HEK293 (cell line): ENCODE measurements around the gene EIF1.

Source experiments
- CTCF ChIA-PET: fragments of 350-600 bp; formaldehyde crosslinking; extraction: SDS; loops from one replicate; lab custom pipeline; 2021; ENCODE audit warnings: antibody characterized with exemption; lab: Yijun Ruan, JAX
- POLR2A ChIA-PET: fragments of 300-600 bp; formaldehyde crosslinking; extraction: SDS; loops from one replicate; lab custom pipeline; 2020; ENCODE audit warnings: antibody characterized with exemption, inconsistent platforms; lab: Yijun Ruan, JAX
- H3K27ac ChIP-seq: fragments of 200-500 bp; sonication (Bioruptor generic); 2 replicates; pipeline ENCODE4 v1.5.1; 2014; ENCODE audit warnings: low read depth, low read length, control low read depth, inconsistent platforms; ENCODE audit errors: extremely low read depth
- H3K36me3 ChIP-seq, 2 experiments: fragments of 200-500 bp in 1 of 2; sonication (Bioruptor generic) in 1 of 2; 1 replicate in 1 of 2; 2 replicates in 1 of 2; pipeline ENCODE4 v1.5.1; 2014 to 2017; ENCODE audit warnings: inconsistent platforms in 2 of 2, low read length in 2 of 2; ENCODE audit not compliant: control insufficient read depth in 2 of 2, insufficient read depth in 1 of 2
- H3K4me1 ChIP-seq: fragments of 200-500 bp; sonication (Bioruptor generic); 2 replicates; pipeline ENCODE4 v1.5.1; 2014; ENCODE audit warnings: mild to moderate bottlenecking, low read length, inconsistent platforms; ENCODE audit not compliant: control insufficient read depth, insufficient read depth
- H3K4me3 ChIP-seq: 2 replicates; pipeline ENCODE4 v1.5.1; 2011; ENCODE audit warnings: low read depth, mild to moderate bottlenecking, control low read depth, low read length, moderate library complexity
- H3K9me3 ChIP-seq: fragments of 200-500 bp; sonication (Bioruptor generic); 2 replicates; pipeline ENCODE4 v1.5.1; 2014; ENCODE audit warnings: low read depth, low read length, inconsistent platforms; ENCODE audit not compliant: control insufficient read depth, insufficient read depth
- GLIS1 ChIP-seq: fragments of 450-650 bp; formaldehyde crosslinking; IDR thresholded peaks from 2 replicates; pipeline ENCODE4 v1.5.1; 2016; ENCODE audit warnings: missing biosample characterization, missing genetic modification characterization
- GLIS2 ChIP-seq: fragments of 450-650 bp; formaldehyde crosslinking; IDR thresholded peaks from 2 replicates; pipeline ENCODE4 v1.5.1; 2016; ENCODE audit warnings: missing biosample characterization, missing genetic modification characterization
- ZIC2 ChIP-seq: fragments of 450-650 bp; formaldehyde crosslinking; IDR thresholded peaks from 2 replicates; pipeline ENCODE4 v1.5.1; 2016; ENCODE audit warnings: missing biosample characterization, missing genetic modification characterization
- ZNF138 ChIP-seq: fragments of 450-650 bp; formaldehyde crosslinking; IDR thresholded peaks from 2 replicates; pipeline ENCODE4 v1.5.1; 2016; ENCODE audit warnings: missing biosample characterization, missing genetic modification characterization, borderline replicate concordance
- ZNF169 ChIP-seq: fragments of 450-650 bp; formaldehyde crosslinking; IDR thresholded peaks from 2 replicates; pipeline ENCODE4 v1.5.1; 2016; ENCODE audit warnings: missing biosample characterization, missing genetic modification characterization
- ZNF302 ChIP-seq: fragments of 450-650 bp; formaldehyde crosslinking; IDR thresholded peaks from 2 replicates; pipeline ENCODE4 v1.5.1; 2016; ENCODE audit warnings: missing biosample characterization, missing genetic modification characterization, low read depth
- ZNF416 ChIP-seq: fragments of 450-650 bp; formaldehyde crosslinking; IDR thresholded peaks from 2 replicates; pipeline ENCODE4 v1.5.1; 2016; ENCODE audit warnings: missing biosample characterization, missing genetic modification characterization
- ZNF473 ChIP-seq: fragments of 450-650 bp; formaldehyde crosslinking; IDR thresholded peaks from 2 replicates; pipeline ENCODE4 v1.5.1; 2017; ENCODE audit warnings: missing biosample characterization, missing genetic modification characterization
- ZNF621 ChIP-seq: fragments of 450-650 bp; formaldehyde crosslinking; IDR thresholded peaks from 2 replicates; pipeline ENCODE4 v1.5.1; 2017; ENCODE audit warnings: missing biosample characterization, missing genetic modification characterization
- ZNF707 ChIP-seq: fragments of 450-650 bp; formaldehyde crosslinking; IDR thresholded peaks from 2 replicates; pipeline ENCODE4 v1.5.1; 2016; ENCODE audit warnings: missing biosample characterization, missing genetic modification characterization
- ZNF837 ChIP-seq: fragments of 450-650 bp; formaldehyde crosslinking; IDR thresholded peaks from 2 replicates; pipeline ENCODE4 v1.5.1; 2016; ENCODE audit warnings: missing biosample characterization, missing genetic modification characterization
- ZSCAN16 ChIP-seq: fragments of 450-650 bp; formaldehyde crosslinking; IDR thresholded peaks from 2 replicates; pipeline ENCODE4 v1.5.1; 2016; ENCODE audit warnings: missing biosample characterization, missing genetic modification characterization
- TF ChIP-seq, protein P1 (sequence below): fragments of 450-650 bp; formaldehyde crosslinking; IDR thresholded peaks from 2 replicates; pipeline ENCODE4 v1.5.1; 2016; ENCODE audit warnings: missing biosample characterization, missing genetic modification characterization
- TF ChIP-seq, protein P2 (sequence below): fragments of 450-650 bp; formaldehyde crosslinking; conservative IDR thresholded peaks from 2 replicates; pipeline ENCODE4 v1.5.1; 2016; ENCODE audit warnings: low read depth, missing biosample characterization, missing genetic modification characterization
- TF ChIP-seq, protein P3 (sequence below): fragments of 450-650 bp; formaldehyde crosslinking; IDR thresholded peaks from 2 replicates; pipeline ENCODE4 v1.5.1; 2016; ENCODE audit warnings: missing biosample characterization, missing genetic modification characterization, borderline replicate concordance

Gene EIF1

DNA sequence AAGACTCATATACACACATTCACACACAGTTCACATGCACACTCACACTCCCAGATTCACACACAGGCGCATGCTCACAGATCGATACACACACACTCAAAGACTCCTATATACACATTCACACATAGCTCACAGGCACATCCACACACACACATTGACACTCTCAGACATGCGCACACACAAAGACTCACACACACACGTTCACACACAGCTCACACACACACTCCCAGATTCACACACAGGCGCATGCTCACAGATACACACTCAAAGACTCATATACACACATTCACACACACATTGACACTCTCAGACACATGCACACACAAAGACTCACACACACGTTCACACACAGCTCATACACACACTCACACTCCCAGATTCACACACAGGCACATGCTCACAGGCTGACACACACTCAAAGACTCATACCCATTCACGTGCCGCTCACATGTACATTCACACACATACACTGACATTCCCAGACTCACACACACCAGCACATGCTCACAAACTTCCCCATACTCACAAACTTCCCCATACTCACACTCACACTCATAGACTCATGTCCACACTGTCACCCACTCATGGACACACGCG, 38.7 kb upstream of the EIF1 start (continued):
- TF ChIP-seq, protein P1, sequence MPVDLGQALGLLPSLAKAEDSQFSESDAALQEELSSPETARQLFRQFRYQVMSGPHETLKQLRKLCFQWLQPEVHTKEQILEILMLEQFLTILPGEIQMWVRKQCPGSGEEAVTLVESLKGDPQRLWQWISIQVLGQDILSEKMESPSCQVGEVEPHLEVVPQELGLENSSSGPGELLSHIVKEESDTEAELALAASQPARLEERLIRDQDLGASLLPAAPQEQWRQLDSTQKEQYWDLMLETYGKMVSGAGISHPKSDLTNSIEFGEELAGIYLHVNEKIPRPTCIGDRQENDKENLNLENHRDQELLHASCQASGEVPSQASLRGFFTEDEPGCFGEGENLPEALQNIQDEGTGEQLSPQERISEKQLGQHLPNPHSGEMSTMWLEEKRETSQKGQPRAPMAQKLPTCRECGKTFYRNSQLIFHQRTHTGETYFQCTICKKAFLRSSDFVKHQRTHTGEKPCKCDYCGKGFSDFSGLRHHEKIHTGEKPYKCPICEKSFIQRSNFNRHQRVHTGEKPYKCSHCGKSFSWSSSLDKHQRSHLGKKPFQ (tag by site-specific recombination) = peak; percentile 90
- 0 out of 2 replicates have a peak, but pooled peaks have one; percentile 22 for TF ChIP-seq ZNF621 (tag by site-specific recombination)

DNA sequence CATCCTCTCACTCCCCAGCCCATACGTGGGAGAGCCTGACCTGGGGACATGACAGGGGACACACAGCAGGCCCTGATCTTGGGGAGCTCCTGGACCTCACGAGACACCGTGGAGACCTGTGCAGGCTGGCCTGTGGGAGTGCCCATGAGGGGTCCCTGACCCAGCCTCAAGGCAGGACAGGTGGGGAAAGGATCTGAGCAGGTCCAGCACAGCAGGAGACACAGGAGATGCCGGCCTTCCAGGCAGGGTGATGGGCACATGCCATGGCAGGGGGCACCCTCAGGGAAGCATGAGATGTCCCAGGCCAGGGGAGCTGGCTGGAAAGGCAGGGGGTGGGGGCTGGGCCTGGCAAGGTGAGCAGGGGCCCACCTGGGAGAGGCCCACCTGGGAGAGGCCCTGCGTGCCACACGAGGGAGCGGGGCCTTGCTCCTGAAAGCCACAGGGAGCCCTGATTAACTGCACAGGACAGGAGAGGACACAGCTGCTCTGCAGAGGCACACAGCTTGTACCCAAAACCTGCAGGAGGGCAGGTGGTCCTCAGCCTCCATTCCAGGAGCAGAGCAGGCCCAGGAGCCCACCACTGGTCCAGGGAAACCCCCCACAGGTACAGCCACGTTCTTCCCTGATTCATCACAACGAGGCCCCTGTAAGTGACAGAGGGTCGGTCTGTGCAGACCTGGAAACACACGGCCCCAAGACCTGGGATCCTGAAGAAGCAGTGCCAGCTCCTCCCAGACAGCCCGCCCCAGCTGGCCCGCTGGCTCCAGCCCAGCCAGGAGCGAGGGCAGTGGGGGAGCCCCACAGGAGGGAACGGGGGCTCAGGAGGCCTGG, 37.7 kb upstream of the EIF1 start:
- ChIA-PET POLR2A (interaction anchor here (0.6 to 1.3 kb wide), 3 partner anchors 37 to 109 kb away, joined by 3 read pairs; no protein-coding TSS in a partner anchor), CTCF (interaction anchor here (0.5 to 15.7 kb wide), 8 partner anchors 14 to 795 kb away, joined by 3 to 567 read pairs (median 6); no protein-coding TSS in a partner anchor)
- Histone ChIP-seq H3K4me3 (no peak overlapping the region), H3K9me3 (no peaks in the 10 kb centered on the region), H3K27ac (no peak overlapping the region), H3K36me3 (no peaks in the 10 kb centered on the region), H3K4me1 (no peaks in the 10 kb centered on the region; the same call in 1 of the 2 replicates)
- TF ChIP-seq GLIS2 (peak; percentile 45; the same call in 1 of the 2 replicates), ZNF707 (tag by site-specific recombination) (no peak), ZIC2 (tag by site-specific recombination) (0 out of 2 replicates have a peak, but pooled peaks have one; percentile 27)
- TF ChIP-seq, protein P2, sequence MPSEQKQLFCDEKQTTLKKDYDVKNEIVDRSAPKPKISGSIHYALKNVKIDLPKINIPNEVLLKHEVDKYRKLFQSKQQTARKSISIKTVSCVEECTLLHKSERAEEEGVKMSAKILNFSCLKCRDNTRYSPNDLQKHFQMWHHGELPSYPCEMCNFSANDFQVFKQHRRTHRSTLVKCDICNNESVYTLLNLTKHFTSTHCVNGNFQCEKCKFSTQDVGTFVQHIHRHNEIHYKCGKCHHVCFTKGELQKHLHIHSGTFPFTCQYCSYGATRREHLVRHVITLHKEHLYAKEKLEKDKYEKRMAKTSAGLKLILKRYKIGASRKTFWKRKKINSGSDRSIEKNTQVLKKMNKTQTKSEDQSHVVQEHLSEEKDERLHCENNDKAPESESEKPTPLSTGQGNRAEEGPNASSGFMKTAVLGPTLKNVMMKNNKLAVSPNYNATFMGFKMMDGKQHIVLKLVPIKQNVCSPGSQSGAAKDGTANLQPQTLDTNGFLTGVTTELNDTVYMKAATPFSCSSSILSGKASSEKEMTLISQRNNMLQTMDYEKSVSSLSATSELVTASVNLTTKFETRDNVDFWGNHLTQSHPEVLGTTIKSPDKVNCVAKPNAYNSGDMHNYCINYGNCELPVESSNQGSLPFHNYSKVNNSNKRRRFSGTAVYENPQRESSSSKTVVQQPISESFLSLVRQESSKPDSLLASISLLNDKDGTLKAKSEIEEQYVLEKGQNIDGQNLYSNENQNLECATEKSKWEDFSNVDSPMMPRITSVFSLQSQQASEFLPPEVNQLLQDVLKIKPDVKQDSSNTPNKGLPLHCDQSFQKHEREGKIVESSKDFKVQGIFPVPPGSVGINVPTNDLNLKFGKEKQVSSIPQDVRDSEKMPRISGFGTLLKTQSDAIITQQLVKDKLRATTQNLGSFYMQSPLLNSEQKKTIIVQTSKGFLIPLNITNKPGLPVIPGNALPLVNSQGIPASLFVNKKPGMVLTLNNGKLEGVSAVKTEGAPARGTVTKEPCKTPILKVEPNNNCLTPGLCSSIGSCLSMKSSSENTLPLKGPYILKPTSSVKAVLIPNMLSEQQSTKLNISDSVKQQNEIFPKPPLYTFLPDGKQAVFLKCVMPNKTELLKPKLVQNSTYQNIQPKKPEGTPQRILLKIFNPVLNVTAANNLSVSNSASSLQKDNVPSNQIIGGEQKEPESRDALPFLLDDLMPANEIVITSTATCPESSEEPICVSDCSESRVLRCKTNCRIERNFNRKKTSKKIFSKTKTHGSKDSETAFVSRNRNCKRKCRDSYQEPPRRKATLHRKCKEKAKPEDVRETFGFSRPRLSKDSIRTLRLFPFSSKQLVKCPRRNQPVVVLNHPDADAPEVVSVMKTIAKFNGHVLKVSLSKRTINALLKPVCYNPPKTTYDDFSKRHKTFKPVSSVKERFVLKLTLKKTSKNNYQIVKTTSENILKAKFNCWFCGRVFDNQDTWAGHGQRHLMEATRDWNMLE (tag by site-specific recombination) = no peak

DNA sequence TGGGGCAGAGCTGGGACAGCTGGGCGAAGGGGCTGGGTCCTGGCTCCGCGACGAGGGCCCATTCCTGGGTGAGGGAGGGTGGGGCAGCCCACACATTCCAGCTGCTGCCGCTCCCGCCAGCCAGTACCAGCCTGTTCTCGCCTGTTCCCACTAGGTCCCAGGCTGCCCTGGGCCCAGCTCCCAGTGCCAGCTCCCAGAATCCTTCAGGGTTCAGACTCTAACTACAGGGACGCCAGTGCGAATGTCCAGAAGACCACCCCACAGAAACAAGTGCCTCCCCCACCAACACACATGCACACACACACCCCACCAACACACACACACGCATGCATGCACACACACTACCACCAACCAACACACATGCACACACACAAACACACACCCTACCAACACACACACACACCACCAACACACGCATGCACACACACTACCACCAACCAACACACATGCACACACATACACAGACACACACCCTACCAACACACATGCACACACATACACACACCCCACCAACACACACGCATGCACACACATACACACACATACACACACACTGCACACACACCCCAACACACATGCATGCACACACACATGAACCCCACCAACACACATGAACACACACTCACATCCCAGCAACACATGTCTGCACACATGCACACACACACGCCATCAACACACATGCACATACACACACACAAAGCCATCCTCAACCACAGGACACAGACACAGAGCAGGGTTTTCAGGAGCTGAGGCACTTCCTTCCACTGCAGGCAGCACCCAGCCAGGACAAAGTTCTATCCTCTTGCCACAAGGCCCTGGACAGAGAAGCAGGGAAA, 36.8 kb upstream of the EIF1 start:
- Histone ChIP-seq H3K27ac (no peak overlapping the region), H3K36me3 (no peaks in the 10 kb centered on the region), H3K9me3 (no peaks in the 10 kb centered on the region), H3K4me3 (no peak overlapping the region), H3K4me1 (no peaks in the 10 kb centered on the region; the same call in 1 of the 2 replicates)
- ChIA-PET CTCF (interaction anchor here (0.5 to 15.7 kb wide), 5 partner anchors 13 to 1235 kb away, joined by 3 to 567 read pairs (median 3); no protein-coding TSS in a partner anchor), POLR2A (interaction anchor here (0.6 kb wide), 1 partner anchor 110 kb away, joined by 3 read pairs; no protein-coding TSS in a partner anchor)
- TF ChIP-seq ZNF302 (tag by site-specific recombination) = no peak
- TF ChIP-seq ZNF169 (tag by site-specific recombination) = 0 out of 2 replicates have a peak, but pooled peaks have one; percentile 81
- TF ChIP-seq GLIS1 (tag by site-specific recombination) = no peak
- TF ChIP-seq, protein P3, sequence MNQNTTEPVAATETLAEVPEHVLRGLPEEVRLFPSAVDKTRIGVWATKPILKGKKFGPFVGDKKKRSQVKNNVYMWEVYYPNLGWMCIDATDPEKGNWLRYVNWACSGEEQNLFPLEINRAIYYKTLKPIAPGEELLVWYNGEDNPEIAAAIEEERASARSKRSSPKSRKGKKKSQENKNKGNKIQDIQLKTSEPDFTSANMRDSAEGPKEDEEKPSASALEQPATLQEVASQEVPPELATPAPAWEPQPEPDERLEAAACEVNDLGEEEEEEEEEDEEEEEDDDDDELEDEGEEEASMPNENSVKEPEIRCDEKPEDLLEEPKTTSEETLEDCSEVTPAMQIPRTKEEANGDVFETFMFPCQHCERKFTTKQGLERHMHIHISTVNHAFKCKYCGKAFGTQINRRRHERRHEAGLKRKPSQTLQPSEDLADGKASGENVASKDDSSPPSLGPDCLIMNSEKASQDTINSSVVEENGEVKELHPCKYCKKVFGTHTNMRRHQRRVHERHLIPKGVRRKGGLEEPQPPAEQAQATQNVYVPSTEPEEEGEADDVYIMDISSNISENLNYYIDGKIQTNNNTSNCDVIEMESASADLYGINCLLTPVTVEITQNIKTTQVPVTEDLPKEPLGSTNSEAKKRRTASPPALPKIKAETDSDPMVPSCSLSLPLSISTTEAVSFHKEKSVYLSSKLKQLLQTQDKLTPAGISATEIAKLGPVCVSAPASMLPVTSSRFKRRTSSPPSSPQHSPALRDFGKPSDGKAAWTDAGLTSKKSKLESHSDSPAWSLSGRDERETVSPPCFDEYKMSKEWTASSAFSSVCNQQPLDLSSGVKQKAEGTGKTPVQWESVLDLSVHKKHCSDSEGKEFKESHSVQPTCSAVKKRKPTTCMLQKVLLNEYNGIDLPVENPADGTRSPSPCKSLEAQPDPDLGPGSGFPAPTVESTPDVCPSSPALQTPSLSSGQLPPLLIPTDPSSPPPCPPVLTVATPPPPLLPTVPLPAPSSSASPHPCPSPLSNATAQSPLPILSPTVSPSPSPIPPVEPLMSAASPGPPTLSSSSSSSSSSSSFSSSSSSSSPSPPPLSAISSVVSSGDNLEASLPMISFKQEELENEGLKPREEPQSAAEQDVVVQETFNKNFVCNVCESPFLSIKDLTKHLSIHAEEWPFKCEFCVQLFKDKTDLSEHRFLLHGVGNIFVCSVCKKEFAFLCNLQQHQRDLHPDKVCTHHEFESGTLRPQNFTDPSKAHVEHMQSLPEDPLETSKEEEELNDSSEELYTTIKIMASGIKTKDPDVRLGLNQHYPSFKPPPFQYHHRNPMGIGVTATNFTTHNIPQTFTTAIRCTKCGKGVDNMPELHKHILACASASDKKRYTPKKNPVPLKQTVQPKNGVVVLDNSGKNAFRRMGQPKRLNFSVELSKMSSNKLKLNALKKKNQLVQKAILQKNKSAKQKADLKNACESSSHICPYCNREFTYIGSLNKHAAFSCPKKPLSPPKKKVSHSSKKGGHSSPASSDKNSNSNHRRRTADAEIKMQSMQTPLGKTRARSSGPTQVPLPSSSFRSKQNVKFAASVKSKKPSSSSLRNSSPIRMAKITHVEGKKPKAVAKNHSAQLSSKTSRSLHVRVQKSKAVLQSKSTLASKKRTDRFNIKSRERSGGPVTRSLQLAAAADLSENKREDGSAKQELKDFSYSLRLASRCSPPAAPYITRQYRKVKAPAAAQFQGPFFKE (tag by site-specific recombination) = 0 out of 2 replicates have a peak, but pooled peaks have one; percentile 44
- peak; percentile 79; the same call in 1 of the 2 replicates for TF ChIP-seq ZNF473
- peak; percentile 47; the same call in 1 of the 2 replicates for TF ChIP-seq ZSCAN16 (tag by site-specific recombination)
- no peak for TF ChIP-seq ZNF416 (tag by site-specific recombination)
- 0 out of 2 replicates have a peak, but pooled peaks have one; percentile 78 for TF ChIP-seq ZNF837 (tag by site-specific recombination)
- TF ChIP-seq ZNF138 = no peak
